WTC11 (cell line): ENCODE measurements around the gene BTBD19. TPM values are rescaled to one million over a fixed set of nuclear protein-coding genes. Genes with fewer than 3 reads are reported as not detected.

Experiments
- ATAC-seq: fragments of 200-7000 bp; cut with Tn5 transposase; 2 replicates; pipeline ENCODE4 v1.10.0; 2021; ENCODE audit warnings: mild to moderate bottlenecking, moderate library complexity
- CTCF ChIA-PET: fragments of 300-600 bp; sonication (Branson Sonifier 250); formaldehyde crosslinking; loops from one replicate; lab custom pipeline; 2021; ENCODE audit warnings: antibody characterized with exemption; lab: Charles Lee
- POLR2A ChIA-PET: fragments of 350-600 bp; sonication (Branson Sonifier 250); formaldehyde crosslinking; loops from one replicate; lab custom pipeline; 2021; ENCODE audit warnings: antibody characterized with exemption; lab: Charles Lee
- DNase-seq: peaks from one replicate; pipeline ENCODE4 v3.0.0; 2021; ENCODE audit warnings: low spot score
- H3K27ac Mint-ChIP-seq: 2 replicates; pipeline ENCODE4 v1.8.0; 2021; ENCODE audit warnings: mixed read lengths
- H3K27me3 Mint-ChIP-seq: 2 replicates; pipeline ENCODE4 v1.8.0; 2021; ENCODE audit warnings: low read depth, mild to moderate bottlenecking, moderate library complexity, mixed read lengths
- H3K36me3 Mint-ChIP-seq: 2 replicates; pipeline ENCODE4 v1.8.0; 2021; ENCODE audit warnings: mixed read lengths
- H3K4me1 Mint-ChIP-seq: 2 replicates; pipeline ENCODE4 v1.8.0; 2022; ENCODE audit warnings: mixed read lengths
- H3K4me3 Mint-ChIP-seq: 2 replicates; pipeline ENCODE4 v1.8.0; 2021; ENCODE audit warnings: mild to moderate bottlenecking, moderate library complexity, mixed read lengths
- H3K9me3 Mint-ChIP-seq: 2 replicates; pipeline ENCODE4 v1.8.0; 2021; ENCODE audit warnings: mixed read lengths
- ATF1 ChIP-seq: sonication (generic); formaldehyde crosslinking; IDR thresholded peaks from 2 replicates; pipeline ENCODE4 v1.8.1; 2023; ENCODE audit warnings: mild to moderate bottlenecking, moderate library complexity, missing genetic modification reagents
- ETV6 ChIP-seq: sonication (generic); formaldehyde crosslinking; IDR thresholded peaks from 2 replicates; pipeline ENCODE4 v1.8.1; 2022; ENCODE audit warnings: mild to moderate bottlenecking, missing genetic modification reagents
- FOXP1 ChIP-seq: sonication (generic); formaldehyde crosslinking; IDR thresholded peaks from 2 replicates; pipeline ENCODE4 v1.8.0; 2022; ENCODE audit warnings: missing genetic modification reagents, mild to moderate bottlenecking, moderate library complexity, borderline replicate concordance
- GTF2I ChIP-seq: fragments of 250-450 bp; sonication (Bioruptor Pico); conservative IDR thresholded peaks from 2 replicates; pipeline ENCODE4 v1.4.0; 2021; ENCODE audit warnings: mild to moderate bottlenecking
- HMGA2 ChIP-seq: fragments of 250-450 bp; sonication (Bioruptor Pico); IDR thresholded peaks from 2 replicates; pipeline ENCODE4 v1.4.0; 2021; ENCODE audit warnings: mild to moderate bottlenecking, moderate library complexity
- IRF1 ChIP-seq: sonication (generic); formaldehyde crosslinking; IDR thresholded peaks from 2 replicates; pipeline ENCODE4 v1.8.0; 2023; ENCODE audit warnings: missing genetic modification reagents
- JUN ChIP-seq: sonication (generic); formaldehyde crosslinking; IDR thresholded peaks from 2 replicates; pipeline ENCODE4 v1.8.0; 2023; ENCODE audit warnings: mild to moderate bottlenecking, missing genetic modification reagents
- NFATC4 ChIP-seq: fragments of 250-450 bp; sonication (Bioruptor Pico); IDR thresholded peaks from 2 replicates; pipeline ENCODE4 v1.9.0; 2021; ENCODE audit warnings: mild to moderate bottlenecking
- NFE2L1 ChIP-seq: sonication (generic); formaldehyde crosslinking; IDR thresholded peaks from 2 replicates; pipeline ENCODE4 v1.8.1; 2023; ENCODE audit warnings: missing genetic modification reagents
- SOX15 ChIP-seq: fragments of 250-450 bp; sonication (Bioruptor Pico); IDR thresholded peaks from 2 replicates; pipeline ENCODE4 v1.9.0; 2021; ENCODE audit warnings: mild to moderate bottlenecking
- SP1 ChIP-seq: sonication (generic); formaldehyde crosslinking; conservative IDR thresholded peaks from 2 replicates; pipeline ENCODE4 v1.8.1; 2022; ENCODE audit warnings: missing genetic modification reagents
- TEAD1 ChIP-seq: sonication (generic); formaldehyde crosslinking; IDR thresholded peaks from 2 replicates; pipeline ENCODE4 v1.8.0; 2022; ENCODE audit warnings: mild to moderate bottlenecking, missing genetic modification reagents
- TEAD4 ChIP-seq: sonication (generic); formaldehyde crosslinking; IDR thresholded peaks from 2 replicates; pipeline ENCODE4 v1.8.0; 2022; ENCODE audit warnings: mild to moderate bottlenecking, missing genetic modification reagents
- ZNF121 ChIP-seq: sonication (generic); formaldehyde crosslinking; IDR thresholded peaks from 2 replicates; pipeline ENCODE4 v1.8.0; 2023; ENCODE audit warnings: missing genetic modification reagents
- ZNF317 ChIP-seq: sonication (generic); formaldehyde crosslinking; IDR thresholded peaks from 2 replicates; pipeline ENCODE4 v1.8.1; 2023; ENCODE audit warnings: low read depth, mild to moderate bottlenecking, moderate library complexity, missing genetic modification reagents, borderline replicate concordance
- ZNF416 ChIP-seq: fragments of 250-450 bp; sonication (Bioruptor Pico); IDR thresholded peaks from 2 replicates; pipeline ENCODE4 v1.9.0; 2021; ENCODE audit warnings: mild to moderate bottlenecking, inconsistent platforms
- ZNF512 ChIP-seq: sonication (generic); formaldehyde crosslinking; IDR thresholded peaks from 2 replicates; pipeline ENCODE4 v1.8.1; 2022; ENCODE audit warnings: missing genetic modification reagents, borderline replicate concordance
- total RNA-seq: library from RNA; stranded (reverse); gene quantifications from 3 replicates; pipeline ENCODE4 v1.2.3, GENCODE V29; 2021
- TF ChIP-seq, protein P1 (sequence below): fragments of 250-450 bp; sonication (Bioruptor Pico); conservative IDR thresholded peaks from 2 replicates; pipeline ENCODE4 v1.9.0; 2021; ENCODE audit warnings: mild to moderate bottlenecking
- TF ChIP-seq, protein P2 (sequence below): sonication (generic); formaldehyde crosslinking; IDR thresholded peaks from 2 replicates; pipeline ENCODE4 v1.8.1; 2022; ENCODE audit warnings: low read depth, mild to moderate bottlenecking, moderate library complexity, missing genetic modification reagents, borderline replicate concordance
- TF ChIP-seq, protein P3 (sequence below): sonication (generic); formaldehyde crosslinking; IDR thresholded peaks from 2 replicates; pipeline ENCODE4 v1.8.1; 2023; ENCODE audit warnings: mild to moderate bottlenecking, missing genetic modification reagents

Gene BTBD19
- total RNA-seq, 1 experiment from 2014 or later, result 1.7 TPM

- no peak for TF ChIP-seq ZNF317
- TF ChIP-seq GTF2I (CRISPR knock-in tag), result no peak
- TF ChIP-seq ZNF512 (CRISPR knock-in tag), result no peak
Measured at GRCh38 chr1:44785029-44785380, 23.3 kb upstream of the BTBD19 start (continued).

- CTCF ChIA-PET, result interaction anchor here (0.6 to 3.7 kb wide), 13 partner anchors 8 to 518 kb away, joined by 3 to 21 read pairs (median 4); partner anchors contain the start of genes BTBD19, DYNLT4, HECTD3 and PLK3
- ATAC-seq (no peak), DNase-seq (no peak)
- TF ChIP-seq, protein P1, sequence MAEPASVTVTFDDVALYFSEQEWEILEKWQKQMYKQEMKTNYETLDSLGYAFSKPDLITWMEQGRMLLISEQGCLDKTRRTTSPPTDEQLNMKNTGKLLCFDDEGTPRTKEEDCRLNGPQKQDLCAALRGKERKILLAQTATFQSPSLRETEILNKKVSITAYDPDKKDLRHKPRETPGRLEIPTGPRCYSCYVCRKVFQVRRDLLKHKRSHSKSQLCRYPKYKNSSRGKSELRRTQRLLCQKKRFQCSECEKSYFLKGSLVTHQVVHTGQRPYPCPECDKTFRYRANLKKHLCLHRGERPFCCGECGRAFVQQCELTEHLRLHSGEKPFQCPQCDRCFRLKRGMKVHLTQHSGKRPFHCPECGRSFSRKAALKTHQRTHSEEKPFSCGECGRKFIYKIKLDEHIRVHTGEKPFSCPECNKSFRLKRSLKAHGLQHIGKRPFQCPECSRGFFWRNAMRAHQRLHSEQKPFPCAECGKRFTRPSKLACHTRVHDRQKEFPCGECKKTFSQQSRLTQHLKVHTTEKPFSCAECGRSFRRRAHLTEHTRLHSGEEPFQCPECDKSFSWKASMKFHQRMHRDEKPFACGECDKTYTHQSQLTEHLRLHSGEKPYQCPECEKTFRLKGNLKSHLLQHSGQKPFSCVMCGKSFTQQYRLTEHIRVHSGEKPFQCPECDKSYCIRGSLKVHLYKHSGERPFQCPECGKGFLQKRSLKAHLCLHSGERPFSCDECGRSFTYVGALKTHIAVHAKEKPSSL, result no peak
- TF ChIP-seq ETV6 (CRISPR knock-in tag), result no peak
- TF ChIP-seq TEAD1 (CRISPR knock-in tag), result no peak
- TF ChIP-seq, protein P2, sequence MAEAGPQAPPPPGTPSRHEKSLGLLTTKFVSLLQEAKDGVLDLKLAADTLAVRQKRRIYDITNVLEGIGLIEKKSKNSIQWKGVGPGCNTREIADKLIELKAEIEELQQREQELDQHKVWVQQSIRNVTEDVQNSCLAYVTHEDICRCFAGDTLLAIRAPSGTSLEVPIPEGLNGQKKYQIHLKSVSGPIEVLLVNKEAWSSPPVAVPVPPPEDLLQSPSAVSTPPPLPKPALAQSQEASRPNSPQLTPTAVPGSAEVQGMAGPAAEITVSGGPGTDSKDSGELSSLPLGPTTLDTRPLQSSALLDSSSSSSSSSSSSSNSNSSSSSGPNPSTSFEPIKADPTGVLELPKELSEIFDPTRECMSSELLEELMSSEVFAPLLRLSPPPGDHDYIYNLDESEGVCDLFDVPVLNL, result no peak
- no peak for TF ChIP-seq IRF1 (CRISPR knock-in tag)
- TF ChIP-seq TEAD4 (CRISPR knock-in tag), result no peak
- TF ChIP-seq NFATC4 (CRISPR knock-in tag), result no peak
- no peak for TF ChIP-seq FOXP1 (CRISPR knock-in tag)
- no peak for TF ChIP-seq ATF1 (CRISPR knock-in tag)
- TF ChIP-seq, protein P3, sequence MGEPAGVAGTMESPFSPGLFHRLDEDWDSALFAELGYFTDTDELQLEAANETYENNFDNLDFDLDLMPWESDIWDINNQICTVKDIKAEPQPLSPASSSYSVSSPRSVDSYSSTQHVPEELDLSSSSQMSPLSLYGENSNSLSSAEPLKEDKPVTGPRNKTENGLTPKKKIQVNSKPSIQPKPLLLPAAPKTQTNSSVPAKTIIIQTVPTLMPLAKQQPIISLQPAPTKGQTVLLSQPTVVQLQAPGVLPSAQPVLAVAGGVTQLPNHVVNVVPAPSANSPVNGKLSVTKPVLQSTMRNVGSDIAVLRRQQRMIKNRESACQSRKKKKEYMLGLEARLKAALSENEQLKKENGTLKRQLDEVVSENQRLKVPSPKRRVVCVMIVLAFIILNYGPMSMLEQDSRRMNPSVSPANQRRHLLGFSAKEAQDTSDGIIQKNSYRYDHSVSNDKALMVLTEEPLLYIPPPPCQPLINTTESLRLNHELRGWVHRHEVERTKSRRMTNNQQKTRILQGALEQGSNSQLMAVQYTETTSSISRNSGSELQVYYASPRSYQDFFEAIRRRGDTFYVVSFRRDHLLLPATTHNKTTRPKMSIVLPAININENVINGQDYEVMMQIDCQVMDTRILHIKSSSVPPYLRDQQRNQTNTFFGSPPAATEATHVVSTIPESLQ (CRISPR knock-in tag), result no peak
- Mint-ChIP-seq H3K4me1 (peaks cover 32% of the 10 kb centered on the region), H3K9me3 (no peaks in the 10 kb centered on the region), H3K27ac (no peak overlapping the region), H3K4me3 (peak overlapping the region; percentile 70), H3K27me3 (peaks cover 12% of the 10 kb centered on the region), H3K36me3 (no peaks in the 10 kb centered on the region; the same call in 1 of the 2 replicates)
- POLR2A ChIA-PET, result interaction anchor here (0.8 to 2.7 kb wide), 5 partner anchors 10 to 64 kb away, joined by 3 to 19 read pairs (median 8); partner anchors contain the start of genes PLK3 and RPS8
Measured at GRCh38 chr1:44785501-44786137, 22.7 kb upstream of the BTBD19 start.

GRCh38 chr1:44786138-44786840, 22.0 kb upstream of the BTBD19 start:
- ChIA-PET CTCF (interaction anchor here (0.6 to 3.7 kb wide), 22 partner anchors 10 to 517 kb away, joined by 3 to 21 read pairs (median 4); partner anchors contain the start of genes BTBD19, DYNLT4, HECTD3 and PLK3), POLR2A (interaction anchor here (0.7 to 1.9 kb wide), 4 partner anchors 11 to 33 kb away, joined by 3 to 10 read pairs (median 6); partner anchors contain the start of genes DYNLT4 and PLK3)
- H3K4me3 Mint-ChIP-seq, result peak overlapping the region; percentile 70
- H3K36me3 Mint-ChIP-seq, result no peaks in the 10 kb centered on the region; the same call in 1 of the 2 replicates
- no peak overlapping the region; the same call in 1 of the 2 replicates for H3K27ac Mint-ChIP-seq
- H3K27me3 Mint-ChIP-seq, result peaks cover 12% of the 10 kb centered on the region
- peaks cover 35% of the 10 kb centered on the region for H3K4me1 Mint-ChIP-seq
- H3K9me3 Mint-ChIP-seq, result no peaks in the 10 kb centered on the region
- ATAC-seq (peak; percentile 50), DNase-seq (peak; percentile 88)
- no peak for TF ChIP-seq JUN (CRISPR knock-in tag)
- TF ChIP-seq ZNF121 (CRISPR knock-in tag), result 0 out of 2 replicates have a peak, but pooled peaks have one; percentile 24
- TF ChIP-seq ZNF416 (CRISPR knock-in tag), result no peak
- TF ChIP-seq ZNF512 (CRISPR knock-in tag), result no peak
- peak; percentile 40; the same call in 1 of the 2 replicates for TF ChIP-seq SP1
- no peak for TF ChIP-seq ZNF317
- no peak for TF ChIP-seq SOX15 (CRISPR knock-in tag)
- no peak for TF ChIP-seq HMGA2 (CRISPR knock-in tag)
- no peak for TF ChIP-seq NFE2L1 (CRISPR knock-in tag)
